HepG2 (cell line): Measurements from ENCODE around the gene FAHD1. TPM values are rescaled to one million over a fixed set of nuclear protein-coding genes. Genes with fewer than 3 reads are reported as not detected.

Source experiments
- DMTF1 ChIP-seq: sonication (generic); formaldehyde crosslinking; IDR thresholded peaks from 2 replicates; pipeline ENCODE4 v1.4.0; 2020; ENCODE audit warnings: mild to moderate bottlenecking, missing genetic modification reagents
- ELF4 ChIP-seq: sonication (generic); formaldehyde crosslinking; IDR thresholded peaks from 2 replicates; pipeline ENCODE4 v1.5.0; 2020; ENCODE audit warnings: missing genetic modification reagents, mild to moderate bottlenecking, moderate library complexity, borderline replicate concordance
- FOXA3 ChIP-seq: IDR thresholded peaks from 2 replicates; pipeline ENCODE4 v1.6.1; 2016; ENCODE audit warnings: missing genetic modification reagents, missing compliant biosample characterization
- FOXC1 ChIP-seq: sonication (generic); formaldehyde crosslinking; IDR thresholded peaks from 2 replicates; pipeline ENCODE4 v1.8.0; 2022; ENCODE audit warnings: mild to moderate bottlenecking, missing genetic modification reagents, borderline replicate concordance
- HHEX ChIP-seq: IDR thresholded peaks from 2 replicates; pipeline ENCODE4 v1.6.1; 2016; ENCODE audit warnings: control low read depth
- HOXA3 ChIP-seq: sonication (generic); formaldehyde crosslinking; IDR thresholded peaks from 2 replicates; pipeline ENCODE4 v1.5.0; 2020; ENCODE audit warnings: missing genetic modification reagents
- HOXA9 ChIP-seq: sonication (generic); formaldehyde crosslinking; IDR thresholded peaks from 2 replicates; pipeline ENCODE4 v1.8.1; 2022; ENCODE audit warnings: missing genetic modification reagents, mild to moderate bottlenecking, moderate library complexity, borderline replicate concordance
- NPAS2 ChIP-seq: sonication (generic); formaldehyde crosslinking; IDR thresholded peaks from 2 replicates; pipeline ENCODE4 v1.8.0; 2022; ENCODE audit warnings: mild to moderate bottlenecking, missing genetic modification reagents, borderline replicate concordance
- SATB2 ChIP-seq: sonication (generic); formaldehyde crosslinking; IDR thresholded peaks from 2 replicates; pipeline ENCODE4 v1.5.0; 2020; ENCODE audit warnings: missing genetic modification reagents
- SMARCE1 ChIP-seq: fragments of 450-650 bp; IDR thresholded peaks from 2 replicates; pipeline ENCODE4 v1.6.1; 2017; ENCODE audit warnings: borderline replicate concordance
- SP4 ChIP-seq: sonication (generic); formaldehyde crosslinking; IDR thresholded peaks from 2 replicates; pipeline ENCODE4 v1.8.1; 2023; ENCODE audit warnings: mild to moderate bottlenecking, missing genetic modification reagents
- STAT6 ChIP-seq: sonication (generic); formaldehyde crosslinking; IDR thresholded peaks from 2 replicates; pipeline ENCODE4 v1.4.0; 2020; ENCODE audit warnings: missing genetic modification reagents, mild to moderate bottlenecking, borderline replicate concordance
- ZBED4 ChIP-seq: sonication (generic); formaldehyde crosslinking; IDR thresholded peaks from 2 replicates; pipeline ENCODE4 v1.4.0; 2020; ENCODE audit warnings: missing genetic modification reagents, borderline replicate concordance
- ZBTB8A ChIP-seq: sonication (generic); formaldehyde crosslinking; IDR thresholded peaks from 2 replicates; pipeline ENCODE4 v1.4.0; 2020; ENCODE audit warnings: mild to moderate bottlenecking, low read depth, missing genetic modification reagents, borderline replicate concordance
- ZNF20 ChIP-seq: sonication (generic); formaldehyde crosslinking; IDR thresholded peaks from 2 replicates; pipeline ENCODE4 v1.4.0; 2020; ENCODE audit warnings: mild to moderate bottlenecking, moderate library complexity, missing genetic modification reagents
- ZNF260 ChIP-seq: sonication (generic); formaldehyde crosslinking; IDR thresholded peaks from 2 replicates; pipeline ENCODE4 v1.4.0; 2020; ENCODE audit warnings: missing genetic modification reagents, low read depth, mild to moderate bottlenecking, borderline replicate concordance
- ZNF264 ChIP-seq: sonication (generic); formaldehyde crosslinking; IDR thresholded peaks from 2 replicates; pipeline ENCODE4 v1.4.0; 2020; ENCODE audit warnings: missing genetic modification reagents
- ZNF883 ChIP-seq: sonication (generic); formaldehyde crosslinking; IDR thresholded peaks from 2 replicates; pipeline ENCODE4 v1.5.1; 2020; ENCODE audit warnings: mild to moderate bottlenecking, missing genetic modification reagents; ENCODE audit errors: not compliant biosample characterization
- polyA plus RNA-seq, 8 experiments: library from polyadenylated mRNA; depleted of rRNA in 3 of 8; stranded (reverse) in 7 of 8; unstranded in 1 of 8; fragments of >200 nt; fragmentation: Illumina TruSeq in 4 of 8; extraction: Trizol in 4 of 8; gene quantifications; 2 replicates each; pipeline versions ENCODE4 v1.2.1 to v1.2.3, GENCODE V29; 2011 to 2016; ENCODE audit warnings: low read depth in 4 of 8, missing spikeins in 1 of 8, mixed read lengths in 1 of 8; ENCODE audit not compliant: insufficient read depth in 1 of 8
- total RNA-seq, 5 experiments: library from RNA; depleted of rRNA; stranded (reverse); fragments of >200 nt; fragmentation: Illumina TruSeq; extraction: Trizol; gene quantifications; 2 replicates each; pipeline ENCODE4 v1.2.3, GENCODE V29; 2016; ENCODE audit warnings: low read depth in 1 of 5
- TF ChIP-seq, protein P1 (sequence below): sonication (generic); formaldehyde crosslinking; IDR thresholded peaks from 2 replicates; pipeline ENCODE4 v1.4.0; 2020; ENCODE audit warnings: missing genetic modification reagents

The FAHD1 gene
- total and polyA plus RNA-seq, 2 of the 13 experiments (the other 11 are each of a cell fraction or from before 2014, with no cell fraction given) = 39.0 to 45.3 TPM

DNA sequence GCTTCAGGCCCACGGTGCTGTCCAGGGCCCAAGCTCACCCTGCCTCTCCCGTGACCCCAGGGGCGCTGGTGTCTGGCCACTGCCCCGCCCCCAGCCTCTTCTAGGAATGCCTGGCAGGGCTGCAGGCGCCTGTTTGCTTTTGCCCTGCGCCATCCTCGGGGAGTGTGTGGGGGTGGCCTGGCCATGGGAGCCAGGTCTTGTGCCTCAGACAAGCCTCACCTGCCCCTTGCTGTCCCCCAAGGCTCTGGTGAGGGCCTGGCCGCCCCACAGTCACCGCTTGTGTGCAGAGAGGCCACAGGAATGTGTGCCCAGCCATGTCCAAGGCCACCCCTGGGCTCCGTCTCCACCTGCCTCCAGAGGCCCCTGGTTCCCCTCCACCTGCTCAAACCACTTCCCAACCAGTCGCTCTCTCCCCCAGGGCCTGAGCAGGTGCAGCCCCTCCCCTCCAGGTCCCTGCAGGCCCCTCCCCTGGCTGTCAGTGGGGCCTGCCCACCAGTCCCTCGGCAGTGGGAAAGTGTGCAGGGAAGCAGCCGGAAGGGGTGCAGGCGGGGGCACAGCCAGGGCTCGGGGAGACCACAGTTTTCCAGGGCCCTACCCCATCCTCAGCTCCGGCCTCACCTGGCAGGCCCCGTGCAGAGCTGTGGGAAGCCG is 32.7 kb upstream of the FAHD1 start (continued):
- TF ChIP-seq DMTF1 (CRISPR knock-in tag) (no peak), NPAS2 (0 out of 2 replicates have a peak, but pooled peaks have one; percentile 23), SP4 (CRISPR knock-in tag) (no peak), SATB2 (CRISPR knock-in tag) (no peak), SMARCE1 (no peak), ELF4 (CRISPR knock-in tag) (no peak), FOXA3 (CRISPR knock-in tag) (no peak; the same call in none of the 2 replicates), HHEX (no peak), ZNF260 (CRISPR knock-in tag) (no peak), HOXA9 (no peak), ZNF883 (CRISPR knock-in tag) (no peak), ZNF264 (CRISPR knock-in tag) (no peak), ZBED4 (CRISPR knock-in tag) (no peak), ZBTB8A (no peak), HOXA3 (CRISPR knock-in tag) (peak; percentile 44; the same call in 1 of the 2 replicates), STAT6 (CRISPR knock-in tag) (no peak; the same call in 1 of the 2 replicates), ZNF20 (CRISPR knock-in tag) (no peak), FOXC1 (CRISPR knock-in tag) (no peak)
- TF ChIP-seq, protein P1, sequence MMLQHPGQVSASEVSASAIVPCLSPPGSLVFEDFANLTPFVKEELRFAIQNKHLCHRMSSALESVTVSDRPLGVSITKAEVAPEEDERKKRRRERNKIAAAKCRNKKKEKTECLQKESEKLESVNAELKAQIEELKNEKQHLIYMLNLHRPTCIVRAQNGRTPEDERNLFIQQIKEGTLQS = no peak
